IMR-90 (cell line): ENCODE measurements around the gene KRTAP4-5. TPM values are rescaled to one million over a fixed set of nuclear protein-coding genes. Genes with fewer than 3 reads are reported as not detected.

ENCODE experiments used
- ATAC-seq: fragments of 200-7000 bp; cut with Tn5 transposase; 2 replicates; pipeline ENCODE4 v1.9.1; 2020; ENCODE audit warnings: low read depth, mild to moderate bottlenecking, moderate library complexity
- BruUV-seq: library from RNA; stranded (reverse); fragments of 400-500 nt; replicated peaks from 2 replicates; lab custom pipeline; 2021; lab: Mats Ljungman, UMichigan
- CTCF ChIA-PET: fragments of 300-600 bp; formaldehyde crosslinking; extraction: SDS; loops from one replicate; lab custom pipeline; 2021; ENCODE audit warnings: antibody characterized with exemption; lab: Yijun Ruan, JAX
- POLR2A ChIA-PET: fragments of 300-600 bp; sonication (Branson Sonifier 250); formaldehyde crosslinking; loops from one replicate; lab custom pipeline; 2022; ENCODE audit warnings: antibody characterized with exemption; ENCODE audit not compliant: unreplicated experiment; lab: Charles Lee
- DNase-seq: peaks from one replicate; pipeline ENCODE4 v3.0.0; 2013
- H2AFZ ChIP-seq: replicated peaks from 2 replicates; pipeline ENCODE3; 2013; ENCODE audit warnings: low read length, mild to moderate bottlenecking; ENCODE audit not compliant: poor library complexity
- H2AK5ac ChIP-seq: 2 replicates; pipeline ENCODE4 v1.6.1; 2013; ENCODE audit warnings: low read depth, low read length, inconsistent platforms
- H2AK9ac ChIP-seq: replicated peaks from 2 replicates; pipeline ENCODE3; 2013; ENCODE audit warnings: mild to moderate bottlenecking, low read depth, low read length, moderate library complexity; ENCODE audit not compliant: poor library complexity
- H2BK120ac ChIP-seq: 2 replicates; pipeline ENCODE4 v1.6.1; 2013; ENCODE audit warnings: low read depth, low read length, inconsistent platforms
- H2BK15ac ChIP-seq: 3 replicates; pipeline ENCODE4 v1.6.1; 2013; ENCODE audit warnings: low read depth, low read length, inconsistent platforms
- H2BK20ac ChIP-seq: 2 replicates; pipeline ENCODE4 v1.6.1; 2013; ENCODE audit warnings: low read depth, mild to moderate bottlenecking, inconsistent platforms, low read length, moderate library complexity
- H2BK5ac ChIP-seq: 2 replicates; pipeline ENCODE4 v1.6.1; 2013; ENCODE audit warnings: mild to moderate bottlenecking, low read depth, low read length, inconsistent platforms; ENCODE audit not compliant: poor library complexity, severe bottlenecking
- H3K14ac ChIP-seq: replicated peaks from 2 replicates; pipeline ENCODE4 v1.6.1; 2013; ENCODE audit warnings: low read depth, low read length, inconsistent platforms
- H3K18ac ChIP-seq: 2 replicates; pipeline ENCODE4 v1.6.1; 2013; ENCODE audit warnings: low read depth, low read length, control low read depth
- H3K23ac ChIP-seq: 2 replicates; pipeline ENCODE4 v1.6.1; 2013; ENCODE audit warnings: low read depth, low read length, inconsistent platforms
- H3K27ac ChIP-seq: 2 replicates; pipeline ENCODE4 v1.5.1; 2013; ENCODE audit warnings: mild to moderate bottlenecking, control low read depth, low read length; ENCODE audit not compliant: insufficient read depth
- H3K27me3 ChIP-seq: 2 replicates; pipeline ENCODE4 v1.6.1; 2013; ENCODE audit warnings: low read length; ENCODE audit not compliant: control insufficient read depth, insufficient read depth
- H3K36me3 ChIP-seq: 2 replicates; pipeline ENCODE4 v1.6.1; 2013; ENCODE audit warnings: low read length, mixed read lengths; ENCODE audit not compliant: control insufficient read depth, insufficient read depth
- H3K4ac ChIP-seq: 2 replicates; pipeline ENCODE4 v1.6.1; 2013; ENCODE audit warnings: low read depth, low read length, inconsistent platforms
- H3K4me1 ChIP-seq: 2 replicates; pipeline ENCODE4 v1.6.1; 2013; ENCODE audit warnings: low read length, mixed read lengths; ENCODE audit not compliant: control insufficient read depth, insufficient read depth
- H3K4me2 ChIP-seq: 2 replicates; pipeline ENCODE4 v1.6.1; 2013; ENCODE audit warnings: low read depth, mild to moderate bottlenecking, control low read depth, low read length, moderate library complexity
- H3K4me3 ChIP-seq: 2 replicates; pipeline ENCODE4 v1.5.1; 2013; ENCODE audit warnings: low read depth, mild to moderate bottlenecking, control low read depth, low read length, moderate library complexity; ENCODE audit not compliant: insufficient read depth
- H3K56ac ChIP-seq: 2 replicates; pipeline ENCODE4 v1.6.1; 2013; ENCODE audit warnings: low read length, inconsistent platforms; ENCODE audit not compliant: insufficient read depth; ENCODE audit errors: extremely low read depth
- H3K79me1 ChIP-seq, 2 experiments: 2 replicates each; pipeline ENCODE4 v1.6.1; 2013; ENCODE audit warnings: low read length in 2 of 2, inconsistent platforms in 1 of 2, low read depth in 1 of 2
- H3K9ac ChIP-seq: 2 replicates; pipeline ENCODE4 v1.6.1; 2013; ENCODE audit warnings: low read depth, low read length, control low read depth
- H3K9me1 ChIP-seq: 2 replicates; pipeline ENCODE4 v1.6.1; 2013; ENCODE audit warnings: low read length, inconsistent platforms; ENCODE audit not compliant: insufficient read depth
- H3K9me3 ChIP-seq: 2 replicates; pipeline ENCODE4 v1.6.1; 2013; ENCODE audit warnings: low read length; ENCODE audit not compliant: control insufficient read depth, insufficient read depth
- H4K20me1 ChIP-seq: 2 replicates; pipeline ENCODE4 v1.6.1; 2013; ENCODE audit warnings: low read length, inconsistent platforms; ENCODE audit not compliant: insufficient read depth
- H4K5ac ChIP-seq: 2 replicates; pipeline ENCODE4 v1.6.1; 2013; ENCODE audit warnings: mild to moderate bottlenecking, low read depth, low read length, control low read depth
- H4K8ac ChIP-seq, 2 experiments: 2 replicates each; pipeline ENCODE4 v1.6.1; 2013; ENCODE audit warnings: low read depth in 2 of 2, low read length in 2 of 2, control low read depth in 1 of 2, inconsistent platforms in 1 of 2
- H4K91ac ChIP-seq: 2 replicates; pipeline ENCODE4 v1.6.1; 2013; ENCODE audit warnings: low read depth, low read length, inconsistent platforms; ENCODE audit not compliant: insufficient read depth
- BHLHE40 ChIP-seq: fragments of 150-350 bp; IDR thresholded peaks from 2 replicates; pipeline ENCODE4 v1.6.1; 2016; ENCODE audit warnings: mild to moderate bottlenecking, low read depth, low read length
- FOS ChIP-seq: fragments of 150-350 bp; IDR thresholded peaks from 2 replicates; pipeline ENCODE4 v1.6.1; 2016; ENCODE audit warnings: low read depth, low read length
- WGBS, 2 experiments: methylation state at CpG; one replicate each; pipeline versions ENCODE4 v1.1.5 to v1.1.7; 2013; ENCODE audit warnings: missing lambda C conversion rate in 2 of 2; ENCODE audit not compliant: insufficient read length in 1 of 2; ENCODE audit errors: extremely low coverage in 2 of 2; 5-methylcytosine and 5-hydroxymethylcytosine counted together
- dilution Hi-C: fragments of 300-500 bp; cut with HindIII; formaldehyde crosslinking; loops from one replicate; pipeline ENCODE4 v1.14.3; 2018; ENCODE audit warnings: low sequenced_read_pairs; ENCODE audit not compliant: unreplicated experiment
- in situ Hi-C: fragments of 300-500 bp; cut with MboI; formaldehyde crosslinking; loops from 3 replicates; pipeline ENCODE4 v1.14.3; 2019; ENCODE audit warnings: low sequenced_read_pairs, inconsistent platforms, mixed read lengths
- intact Hi-C: fragments of 100-400 bp; cut with micrococcal nuclease; formaldehyde crosslinking; loops from 2 replicates; pipeline ENCODE4 v1.10.0; 2022
- polyA plus RNA-seq, 3 experiments: library from polyadenylated mRNA; depleted of rRNA; stranded (reverse); fragments of >200 nt; gene quantifications; 2 replicates each; pipeline ENCODE4 v1.2.3, GENCODE V29; 2012; ENCODE audit warnings: low replicate concordance in 1 of 3
- total RNA-seq: library from RNA; depleted of rRNA; stranded (reverse); fragments of >200 nt; gene quantifications from 2 replicates; pipeline ENCODE4 v1.2.3, GENCODE V29; 2012

KRTAP4-5 gene
- total and polyA plus RNA-seq, 2 of the 4 experiments (the other 2 are of a cell fraction), result not detected

GRCh38 chr17:41131979-41132378 is 17.6 kb downstream of the KRTAP4-5 start:
- Histone ChIP-seq H3K79me1 (no peaks in the 10 kb centered on the region), H4K5ac (peak overlapping the region; percentile 95; the same call in 1 of the 2 replicates), H2AK5ac (peak overlapping the region; percentile 85), H2AK9ac (no peak overlapping the region), H2AFZ (no peak overlapping the region), H3K9me3 (no peaks in the 10 kb centered on the region), H3K36me3 (no peaks in the 10 kb centered on the region), H2BK15ac (peak overlapping the region; percentile 72; the same call in 2 of the 3 replicates), H3K4me1 (peaks cover 4% of the 10 kb centered on the region), H3K4ac (peak overlapping the region; percentile 77), H3K4me3 (no peak overlapping the region), H3K9me1 (no peaks in the 10 kb centered on the region), H2BK20ac (peak overlapping the region; percentile 92), H3K56ac (no peak overlapping the region), H3K27ac (peak overlapping the region; percentile 16; the same call in 1 of the 2 replicates), H3K4me2 (peak overlapping the region; percentile 76; the same call in 1 of the 2 replicates), H3K18ac (peak overlapping the region; percentile 98; the same call in 1 of the 2 replicates), H2BK120ac (peak overlapping the region; percentile 91), H3K14ac (peak overlapping the region; percentile 35), H3K9ac (no peak overlapping the region), H3K23ac (no peak overlapping the region), H4K8ac (peak overlapping the region; percentile 31 to 90), H4K20me1 (no peaks in the 10 kb centered on the region), H4K91ac (peak overlapping the region; percentile 74), H3K27me3 (no peaks in the 10 kb centered on the region), H2BK5ac (peak overlapping the region; percentile 98)
- dilution Hi-C loops, result no loop called here
- no TSS peak for BruUV-seq
- ChIA-PET CTCF (interaction anchor here (1.0 kb wide), 1 partner anchor 198 kb away, joined by 3 read pairs; no protein-coding TSS in a partner anchor), POLR2A (no interaction called here)
- in situ Hi-C loops, result no loop called here
- peak; percentile 57; the same call in 1 of the 2 replicates for TF ChIP-seq FOS
- no peak for TF ChIP-seq BHLHE40
- DNase-seq, result peak; percentile 67
- peak; percentile 65; the same call in 1 of the 2 replicates for ATAC-seq
- intact Hi-C loops, result no loop called here
- WGBS, 2 experiments, result no CpG with 5 or more reads among the region's 3 CpGs
